ENCODE results near the gene YIF1A.
"Not testable (repeated sequence)": the region's sequence is repeated elsewhere in the genome, so short reads cannot be mapped to it uniquely, and the experiment has no call there.

Gene YIF1A

DNA sequence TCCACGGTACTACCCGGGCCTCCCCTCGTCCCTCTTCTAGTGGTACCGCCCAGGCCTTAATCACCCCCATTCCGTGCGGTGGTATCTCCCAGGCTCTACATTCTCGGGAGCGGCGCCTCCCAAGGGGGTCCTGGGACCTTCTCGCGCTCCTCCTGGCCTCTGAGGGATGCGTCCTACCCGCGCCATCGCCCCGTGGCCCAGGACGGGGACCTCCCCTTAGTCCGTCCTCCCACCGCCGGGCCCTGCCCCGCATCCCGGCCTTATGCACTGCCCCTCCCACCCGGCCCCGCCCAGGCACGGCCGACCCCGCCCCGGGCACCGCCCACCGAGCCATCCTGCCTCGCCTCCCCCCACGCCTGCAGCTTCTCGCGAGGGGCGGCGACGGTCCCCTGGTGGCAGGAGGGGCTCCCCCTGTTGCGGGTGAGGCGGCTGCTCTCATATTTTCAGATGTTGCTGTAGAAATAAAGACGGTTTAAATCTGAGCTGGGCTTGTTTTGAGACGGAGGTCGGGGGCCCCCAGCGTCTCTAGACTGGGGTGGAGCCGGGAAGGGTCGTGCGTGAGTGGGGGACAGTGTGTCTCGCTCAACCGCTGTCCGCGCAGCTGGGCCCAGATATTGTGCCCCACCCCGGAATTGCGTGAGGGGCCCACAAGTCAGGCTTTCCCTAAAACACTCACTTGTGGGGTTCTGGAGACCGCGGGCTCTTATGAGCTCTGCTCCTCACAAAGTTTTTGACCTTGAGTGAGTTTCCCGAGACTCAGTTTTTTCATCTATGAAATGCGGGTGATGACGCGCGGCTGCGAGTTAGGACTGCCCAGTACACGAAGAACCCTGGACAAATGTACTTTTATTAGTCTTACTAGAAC lies 21.3 kb downstream of the YIF1A start:
- DNase-seq, result peak; percentile 49

DNA sequence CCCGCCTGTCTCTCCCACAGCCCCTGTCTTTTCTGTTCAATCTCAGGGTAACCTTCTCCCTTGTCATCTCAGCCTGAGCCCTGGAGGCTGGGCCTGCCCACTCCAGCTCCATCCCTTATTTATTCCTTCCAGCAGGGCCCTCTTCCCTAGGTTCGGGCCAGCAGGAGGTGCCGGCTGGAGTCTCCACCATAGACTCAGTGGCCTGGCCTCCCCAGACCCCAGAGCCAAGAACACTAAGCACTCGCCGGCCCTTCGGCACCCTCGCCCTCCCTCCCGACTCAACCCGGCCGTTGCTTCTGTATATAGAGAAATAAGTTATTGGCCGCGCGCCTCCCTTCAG lies 21.9 kb downstream of the YIF1A start:
- DNase-seq, result no peak

DNA sequence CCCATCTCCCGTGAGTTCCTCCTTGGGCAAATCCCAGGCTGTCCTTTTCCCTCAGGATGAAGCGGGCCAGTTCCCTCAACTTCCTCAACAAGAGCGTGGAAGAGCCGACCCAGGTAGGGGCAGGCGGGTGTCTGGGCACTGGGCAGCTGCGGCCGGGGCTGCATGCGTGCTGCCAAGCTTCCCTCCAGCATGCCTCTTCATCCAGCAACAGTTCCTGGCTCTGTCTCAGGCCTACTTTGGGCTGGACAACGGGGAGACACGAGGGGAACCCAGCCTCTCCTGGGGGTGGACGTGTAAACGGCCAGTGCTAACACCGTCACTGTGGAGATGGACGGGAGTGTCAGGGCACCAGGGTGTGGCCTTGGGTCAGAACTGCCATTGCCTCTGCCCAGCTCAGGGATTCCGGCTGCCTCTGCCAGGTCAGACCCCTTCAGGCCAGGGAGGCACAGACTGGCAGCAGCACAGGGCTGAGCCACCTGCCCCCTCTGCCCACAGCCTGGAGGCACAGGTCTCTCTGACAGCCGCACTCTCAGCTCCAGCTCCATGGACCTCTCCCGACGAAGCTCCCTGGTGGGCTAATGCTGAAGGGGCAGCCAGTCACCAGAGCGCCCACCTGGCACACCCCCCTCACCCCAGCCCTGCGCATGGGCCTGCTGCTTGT lies 22.4 kb downstream of the YIF1A start:
- no peak for DNase-seq

GRCh38 chr11:66265531-66266377 lies 23.2 kb downstream of the YIF1A start:
- DNase-seq, result no peak

DNA sequence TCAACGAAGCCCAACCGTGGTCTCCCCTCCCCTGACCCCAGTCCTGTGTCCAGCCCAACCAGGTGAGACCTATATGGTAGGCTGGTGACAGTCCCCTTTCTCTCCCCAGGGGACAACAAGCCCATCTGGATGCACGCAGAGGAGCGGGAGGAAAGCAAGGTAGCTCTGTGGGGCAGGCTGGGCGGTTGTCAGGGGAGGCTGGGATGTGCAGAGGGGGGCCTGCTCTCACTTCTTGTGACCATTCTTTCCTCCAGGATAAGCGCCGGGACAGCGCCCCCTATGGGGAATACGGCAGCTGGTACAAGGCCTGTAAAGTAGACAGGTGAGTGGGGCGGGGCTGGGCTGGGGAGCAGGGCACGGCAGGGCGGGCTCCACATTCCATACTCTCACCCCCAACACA lies 24.0 kb downstream of the YIF1A start:
- no peak for DNase-seq

DNA sequence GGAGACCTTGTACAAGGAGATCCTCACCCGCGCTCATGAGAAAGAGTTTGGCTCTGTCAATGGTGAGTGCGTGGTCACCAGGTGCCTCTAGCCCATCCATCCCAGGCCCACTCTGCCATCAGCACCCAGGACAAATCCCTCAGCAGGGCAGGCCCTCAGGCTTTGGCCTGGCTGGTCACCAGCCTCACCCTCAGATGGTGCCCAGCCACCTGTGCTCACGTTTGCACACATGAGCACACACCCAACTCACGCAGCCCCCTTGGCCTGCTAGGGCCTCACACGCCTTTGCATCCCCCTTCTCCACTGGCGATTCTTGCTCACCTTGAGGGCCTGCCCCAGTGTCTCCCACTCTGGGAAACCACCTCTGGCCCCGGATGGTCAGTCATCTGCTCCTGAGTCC lies 24.6 kb downstream of the YIF1A start:
- no peak for DNase-seq

- DNase-seq, result no peak
These were observed 25.2 kb downstream of the YIF1A start for GRCh38 chr11:66263785-66264184.

- no peak for DNase-seq
These were observed 25.7 kb downstream of the YIF1A start for GRCh38 chr11:66263231-66263630.

DNA sequence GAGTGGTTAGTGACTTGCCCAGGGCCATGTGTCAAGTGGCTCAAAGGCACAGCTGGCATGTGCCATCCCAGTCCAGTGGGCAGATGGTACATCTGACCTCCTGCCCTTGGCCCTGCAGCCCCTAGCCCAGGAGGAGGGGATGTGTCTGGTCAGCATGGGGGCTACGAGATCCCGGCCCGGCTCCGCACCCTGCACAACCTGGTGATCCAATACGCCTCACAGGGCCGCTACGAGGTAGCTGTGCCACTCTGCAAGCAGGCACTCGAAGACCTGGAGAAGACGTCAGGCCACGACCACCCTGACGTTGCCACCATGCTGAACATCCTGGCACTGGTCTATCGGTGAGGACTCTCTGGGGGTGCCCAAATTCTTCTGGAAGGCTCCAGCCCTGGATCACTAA lies 26.2 kb downstream of the YIF1A start:
- DNase-seq, result no peak

DNA sequence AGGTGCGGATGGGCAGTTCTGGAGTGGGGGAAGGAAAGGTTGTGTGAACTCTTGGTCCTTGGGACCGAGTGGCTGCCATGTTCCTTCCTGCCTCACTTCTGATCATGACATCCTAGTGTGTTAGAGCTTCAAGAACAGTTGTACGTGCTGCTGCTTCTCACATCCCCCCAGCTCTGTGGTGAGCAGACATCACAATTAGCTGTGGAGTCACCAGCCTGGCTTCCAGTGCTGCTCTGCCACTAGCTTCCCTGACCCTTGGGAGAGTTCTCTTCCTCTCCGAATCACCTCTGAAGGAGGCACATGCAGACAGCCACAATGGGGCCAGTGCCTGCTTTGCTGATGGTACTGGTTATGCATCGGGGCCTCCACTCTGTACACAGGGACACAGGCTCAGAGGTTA lies 26.8 kb downstream of the YIF1A start:
- no peak for DNase-seq

- DNase-seq, result no peak
These were observed 27.4 kb downstream of the YIF1A start for GRCh38 chr11:66261578-66261977.

DNA sequence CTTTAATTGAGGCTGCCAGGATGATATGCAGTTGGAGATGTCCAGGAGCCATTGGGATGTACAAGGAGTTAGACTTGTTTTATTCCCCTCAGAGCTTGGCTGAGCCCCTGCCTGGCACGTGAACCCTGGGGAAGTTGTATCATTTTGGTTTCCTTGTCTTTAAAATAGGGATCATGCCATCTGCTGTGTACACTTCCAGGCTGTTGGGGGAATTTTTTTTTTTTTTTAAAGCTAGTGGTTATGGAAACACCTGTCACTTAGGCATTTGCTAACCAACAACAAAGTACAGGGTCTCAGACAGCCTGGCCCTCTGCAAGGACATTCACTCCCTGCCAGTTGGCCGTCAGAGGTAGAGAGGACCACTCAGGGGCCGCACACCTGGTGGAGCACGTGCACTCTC lies 29.0 kb downstream of the YIF1A start:
- no peak for DNase-seq

DNA sequence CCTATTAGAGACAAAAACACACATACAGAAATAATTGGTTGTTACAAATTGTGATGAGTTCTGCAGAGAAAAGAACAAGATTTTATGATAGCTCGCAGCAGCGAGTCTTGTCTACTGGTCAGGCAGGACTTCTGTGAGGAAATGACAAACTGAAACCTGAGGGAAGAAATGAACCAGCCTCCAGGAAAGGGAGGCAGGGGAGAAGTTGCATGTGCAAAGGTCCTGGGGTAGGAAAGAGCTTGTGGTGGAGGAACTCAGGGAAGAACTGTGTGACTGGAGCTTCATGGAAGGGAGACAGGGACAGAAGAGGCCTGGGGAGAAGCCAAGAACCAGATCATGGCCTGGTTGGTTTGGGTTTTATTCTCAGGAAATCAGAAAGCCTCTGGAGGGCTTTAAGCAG lies 29.7 kb downstream of the YIF1A start:
- no peak for DNase-seq

- no peak for DNase-seq
These were observed 30.5 kb downstream of the YIF1A start for GRCh38 chr11:66258473-66258893.

DNA sequence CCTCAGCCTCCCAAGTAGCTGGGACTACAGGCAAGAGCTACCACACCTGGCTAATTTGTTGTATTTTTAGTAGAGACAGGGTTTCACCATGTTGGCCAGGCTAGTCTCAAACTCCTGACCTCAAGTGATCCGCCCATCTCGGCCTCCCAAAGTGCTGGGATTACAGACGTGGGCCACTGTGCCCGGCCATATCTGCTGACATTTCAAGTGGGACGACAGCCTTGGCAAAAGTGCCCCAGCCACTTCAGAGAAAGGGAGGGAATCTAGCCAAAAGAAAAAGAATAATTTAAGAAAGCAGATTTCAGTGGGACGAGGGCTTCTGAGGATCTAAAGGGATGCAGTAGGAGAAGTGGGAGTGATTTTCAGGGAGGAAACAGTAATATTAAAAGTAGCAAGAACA lies 35.9 kb downstream of the YIF1A start:
- DNase-seq, result not testable (repeated sequence)

GRCh38 chr11:66251809-66252208 lies 37.1 kb downstream of the YIF1A start:
- no peak for DNase-seq

DNA sequence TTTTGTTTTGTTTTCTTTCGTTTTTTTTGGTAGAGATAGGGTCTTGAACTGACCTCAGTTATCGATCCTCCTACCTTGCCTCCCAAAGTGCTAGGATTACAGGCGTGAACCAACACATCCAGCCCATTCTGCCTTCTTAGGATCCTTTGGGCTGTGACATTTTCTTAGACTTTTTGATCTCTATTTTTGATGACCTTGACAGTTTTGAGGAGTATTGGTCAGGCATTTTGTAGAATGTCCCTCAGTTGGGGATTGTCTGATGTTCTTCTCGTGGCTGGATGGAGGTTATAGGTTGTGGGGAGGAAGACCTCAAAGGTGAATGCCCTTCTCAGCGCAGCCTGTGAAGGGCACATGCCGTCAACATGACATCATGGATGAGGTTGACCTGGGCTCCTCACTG lies 40.0 kb downstream of the YIF1A start:
- no peak for DNase-seq

- no peak for DNase-seq
These were observed 41.1 kb downstream of the YIF1A start for GRCh38 chr11:66247801-66248200.

- no peak for DNase-seq
These were observed 41.6 kb downstream of the YIF1A start for GRCh38 chr11:66247295-66247694.

- DNase-seq, result no peak
These were observed 45.0 kb downstream of the YIF1A start for GRCh38 chr11:66243782-66244535.

DNA sequence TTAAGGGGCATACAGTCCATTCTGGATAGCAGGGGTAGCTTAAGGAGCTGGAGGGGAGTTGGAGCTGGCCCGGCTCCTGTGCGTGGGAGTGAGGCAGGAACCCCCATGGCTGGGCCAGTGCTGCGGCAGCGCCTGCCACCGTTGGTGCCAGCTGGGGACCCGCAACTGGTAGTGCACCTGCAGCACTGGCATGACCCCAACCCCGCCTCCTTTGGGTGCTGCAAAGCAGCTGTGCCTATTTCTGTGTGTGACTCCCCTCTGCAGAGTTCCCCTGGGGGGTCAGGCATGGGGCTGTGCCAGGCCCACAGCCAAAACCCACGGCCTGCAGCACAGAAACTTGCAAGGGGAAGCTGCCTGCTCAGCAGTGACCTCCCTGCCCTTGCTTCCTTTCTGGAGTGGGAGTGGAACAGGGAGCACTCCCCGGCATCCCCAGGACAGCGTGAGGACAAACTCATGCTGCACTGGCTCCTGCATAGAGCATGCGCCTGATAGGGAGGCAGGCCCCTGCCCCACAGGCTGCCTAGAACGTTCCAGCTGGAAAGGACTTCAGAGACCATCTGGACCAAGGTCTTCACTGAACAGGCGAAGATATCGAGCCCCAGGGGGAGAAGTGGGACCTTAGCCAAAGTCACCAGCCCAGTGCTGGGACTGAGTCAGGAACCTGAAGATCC lies 46.7 kb downstream of the YIF1A start:
- DNase-seq, result no peak

GRCh38 chr11:66240781-66241136 lies 48.2 kb downstream of the YIF1A start:
- DNase-seq, result no peak
